ENCODE measurements around the gene CHI3L2.

DNA sequence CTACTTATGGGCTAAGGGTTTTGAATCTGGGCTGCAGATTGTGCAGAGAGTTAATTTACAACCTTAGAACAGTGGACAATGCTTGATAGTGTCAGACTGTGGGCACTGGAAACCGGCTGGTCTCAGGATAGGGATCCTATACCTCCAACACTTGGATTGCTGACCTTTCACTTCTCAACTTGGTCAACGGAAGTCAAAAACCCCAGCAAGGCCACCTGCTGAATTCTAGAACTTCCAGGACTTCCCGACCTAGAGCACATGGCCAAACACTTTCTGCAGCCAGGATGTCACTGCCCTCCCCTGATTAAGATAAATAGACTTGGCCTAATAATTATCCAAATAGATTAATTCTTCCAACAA, 26.7 kb upstream of the CHI3L2 start:
- no peak for TF ChIP-seq EP300 (IDR thresholded peaks at IDR 0.05)
- TF ChIP-seq, protein P1, sequence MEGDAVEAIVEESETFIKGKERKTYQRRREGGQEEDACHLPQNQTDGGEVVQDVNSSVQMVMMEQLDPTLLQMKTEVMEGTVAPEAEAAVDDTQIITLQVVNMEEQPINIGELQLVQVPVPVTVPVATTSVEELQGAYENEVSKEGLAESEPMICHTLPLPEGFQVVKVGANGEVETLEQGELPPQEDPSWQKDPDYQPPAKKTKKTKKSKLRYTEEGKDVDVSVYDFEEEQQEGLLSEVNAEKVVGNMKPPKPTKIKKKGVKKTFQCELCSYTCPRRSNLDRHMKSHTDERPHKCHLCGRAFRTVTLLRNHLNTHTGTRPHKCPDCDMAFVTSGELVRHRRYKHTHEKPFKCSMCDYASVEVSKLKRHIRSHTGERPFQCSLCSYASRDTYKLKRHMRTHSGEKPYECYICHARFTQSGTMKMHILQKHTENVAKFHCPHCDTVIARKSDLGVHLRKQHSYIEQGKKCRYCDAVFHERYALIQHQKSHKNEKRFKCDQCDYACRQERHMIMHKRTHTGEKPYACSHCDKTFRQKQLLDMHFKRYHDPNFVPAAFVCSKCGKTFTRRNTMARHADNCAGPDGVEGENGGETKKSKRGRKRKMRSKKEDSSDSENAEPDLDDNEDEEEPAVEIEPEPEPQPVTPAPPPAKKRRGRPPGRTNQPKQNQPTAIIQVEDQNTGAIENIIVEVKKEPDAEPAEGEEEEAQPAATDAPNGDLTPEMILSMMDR (IDR thresholded peaks at IDR 0.05), result no peak
- no peak for TF ChIP-seq POLR2A (IDR thresholded peaks at IDR 0.05)

Data from stomach (tissue), 4 donors.